PFSK-1 (cell line): Measurements from ENCODE around the gene ACER3.

Experiments
- FOXP2 ChIP-seq: optimal IDR thresholded peaks from 2 replicates; pipeline ENCODE3; 2011; ENCODE audit warnings: borderline replicate concordance, control low read depth, inconsistent platforms; ENCODE audit not compliant: insufficient read depth; ENCODE audit errors: extremely low read length, extremely low read depth
- POLR2AphosphoS5 ChIP-seq: IDR thresholded peaks from 2 replicates; pipeline ENCODE4 v1.6.1; 2012; ENCODE audit warnings: low read depth, mild to moderate bottlenecking, control low read depth, low read length, moderate library complexity
- REST ChIP-seq, 2 experiments: IDR thresholded peaks; 2 replicates each; pipeline versions ENCODE4 v1.6.1 to v1.8.0; 2011 to 2012; ENCODE audit warnings: low read depth in 2 of 2, low read length in 2 of 2, control low read depth in 1 of 2, inconsistent platforms in 1 of 2, mild to moderate bottlenecking in 1 of 2, moderate library complexity in 1 of 2; ENCODE audit not compliant: insufficient read depth in 1 of 2
- SIN3A ChIP-seq: IDR thresholded peaks from 2 replicates; pipeline ENCODE4 v1.6.1; 2012; ENCODE audit warnings: mild to moderate bottlenecking, low read length, moderate library complexity, borderline replicate concordance; ENCODE audit not compliant: insufficient read depth
- TAF1 ChIP-seq: IDR thresholded peaks from 2 replicates; pipeline ENCODE4 v1.6.1; 2012; ENCODE audit warnings: low read length, control low read depth, borderline replicate concordance; ENCODE audit not compliant: insufficient read depth

ACER3 gene

GRCh38 chr11:77042111-77042726 lies 181.5 kb downstream of the ACER3 start:
- TF ChIP-seq TAF1, result no peak
- no peak for TF ChIP-seq FOXP2
- TF ChIP-seq POLR2AphosphoS5, result no peak
- TF ChIP-seq REST (IDR thresholded peaks at IDR 0.05; ENCODE audit: insufficient read depth in 1 of 2, low read depth in 2 of 2, low read length in 2 of 2), result no peak
- no peak for TF ChIP-seq SIN3A

GRCh38 chr11:77044356-77044755 lies 183.6 kb downstream of the ACER3 start:
- no peak for TF ChIP-seq SIN3A
- no peak for TF ChIP-seq REST (IDR thresholded peaks at IDR 0.05; ENCODE audit: insufficient read depth in 1 of 2, low read depth in 2 of 2, low read length in 2 of 2)
- TF ChIP-seq TAF1, result no peak
- TF ChIP-seq POLR2AphosphoS5, result no peak
- TF ChIP-seq FOXP2, result no peak

GRCh38 chr11:77044886-77045285 lies 184.2 kb downstream of the ACER3 start:
- no peak for TF ChIP-seq TAF1
- TF ChIP-seq SIN3A, result no peak
- TF ChIP-seq POLR2AphosphoS5, result no peak
- TF ChIP-seq REST (IDR thresholded peaks at IDR 0.05; ENCODE audit: insufficient read depth in 1 of 2, low read depth in 2 of 2, low read length in 2 of 2), result no peak
- TF ChIP-seq FOXP2, result no peak

- TF ChIP-seq TAF1 (no peak), REST (IDR thresholded peaks at IDR 0.05; ENCODE audit: insufficient read depth in 1 of 2, low read depth in 2 of 2, low read length in 2 of 2) (no peak), SIN3A (no peak), POLR2AphosphoS5 (no peak), FOXP2 (peak; percentile 65)
These were observed 185.4 kb downstream of the ACER3 start for GRCh38 chr11:77046060-77046501.
